Adrenal gland (tissue), 12 donors: Measurements from ENCODE around the gene IFNG. TPM values are rescaled to one million over a fixed set of nuclear protein-coding genes. Genes with fewer than 3 reads are reported as not detected.

Experiments used
- DNase-seq, 7 donors: peaks; one replicate each; pipeline ENCODE4 v3.0.0-alpha.2; 2019 to 2020
- H3K27ac ChIP-seq, 5 donors: fragments of 200-600 bp; sonication (generic) in 4 of 5; 1 replicate in 3 of 5; 2 replicates in 2 of 5; pipeline versions ENCODE4 v1.5.1 to v1.8.0; 2016 to 2020; ENCODE audit warnings: mild to moderate bottlenecking in 1 of 5
- H3K27me3 ChIP-seq: fragments of 200-600 bp; 2 replicates; pipeline ENCODE4 v1.8.0; 2021
- H3K36me3 ChIP-seq, 2 donors: fragments of 200-600 bp; replicated peaks in 1 of 2; 1 replicate in 1 of 2; 2 replicates in 1 of 2; pipeline versions ENCODE4 v1.5.1 to v1.8.0; 2018 to 2022
- H3K4me1 ChIP-seq, 2 donors: fragments of 200-600 bp; replicated peaks in 1 of 2; 1 replicate in 1 of 2; 2 replicates in 1 of 2; pipeline versions ENCODE4 v1.5.1 to v1.8.0; 2018 to 2021
- H3K4me3 ChIP-seq, 4 donors: fragments of 200-600 bp; sonication (generic) in 3 of 4; one replicate each; pipeline ENCODE4 v1.5.1; 2016 to 2018
- H3K9me3 ChIP-seq, 3 donors: fragments of 200-600 bp; sonication (generic) in 1 of 3; replicated peaks in 1 of 3; 1 replicate in 2 of 3; 2 replicates in 1 of 3; pipeline versions ENCODE4 v1.5.1 to v1.8.0; 2016 to 2021
- POLR2A ChIP-seq, 2 donors: fragments of 450-650 bp; IDR thresholded peaks; one replicate each; pipeline ENCODE4 v1.6.1; 2017; ENCODE audit warnings: antibody characterized with exemption in 2 of 2, mild to moderate bottlenecking in 2 of 2, moderate library complexity in 1 of 2
- WGBS, 4 donors: extraction: QIAGEN DNeasy Blood & Tissue Kit in 2 of 4; methylation state at CpG; one replicate each; pipeline versions ENCODE4 v1.1.5 to v1.1.7; 2013 to 2017; 5-methylcytosine and 5-hydroxymethylcytosine counted together
- intact Hi-C, 2 donors: fragments of 100-400 bp; cut with DNase I; formaldehyde crosslinking; loops; one replicate each; pipeline versions ENCODE4 v1.14.1 to v1.15.0; 2022 to 2023
- polyA plus RNA-seq, 3 donors: library from polyadenylated mRNA; stranded (reverse); fragments of 200-250 nt in 2 of 3; fragments of 350-450 nt in 1 of 3; fragmentation: Illumina TruSeq in 1 of 3; extraction: RNeasy Lipid Tissue Mini Kit (QIAGEN cat#74804) in 1 of 3; gene quantifications; one replicate each; pipeline ENCODE4 v1.2.3, GENCODE V29; 2013 to 2014
- total RNA-seq, 9 donors: library from RNA; depleted of rRNA in 4 of 9; stranded (reverse); fragments of >200 nt in 4 of 9; fragments of 120-200 nt in 1 of 9; fragmentation: NEBNext Ultra II Directional in 1 of 9; extraction: Animal tissue kit (Norgen Biotek cat#: 25700) in 1 of 9; gene quantifications; one replicate each; pipeline versions ENCODE4 v1.1.0 to v1.2.4, GENCODE V29; 2013 to 2023
- TF ChIP-seq, protein P1 (sequence below), 6 experiments: fragments of 450-650 bp in 4 of 6; fragments of 200-600 bp in 2 of 6; sonication (generic) in 1 of 6; IDR thresholded peaks; 1 replicate in 5 of 6; 2 replicates in 1 of 6; pipeline versions ENCODE4 v1.5.1 to v1.8.0; 2016 to 2021; ENCODE audit warnings: antibody characterized with exemption in 6 of 6, mild to moderate bottlenecking in 2 of 6, moderate library complexity in 1 of 6
- donor health status: healthy with polysubstance abuse.
- donor health status: Bipolar disorder and iron deficiency.
- donor health status: DM: yes; HTN: yes; CAD: no.
- donor health status: DM: no; HTN: no; CAD: no.
- donor health status: DM: no; HTN: no; CAD: no.
- donor health status: DM: yes; HTN: yes; CAD: no.

IFNG gene
- total and polyA plus RNA-seq, 12 donors: 0.29 to 0.47 (median 0.46) TPM; not detected in 9

GRCh38 chr12:68178774-68179439, 19.4 kb upstream of the IFNG start:
- Histone ChIP-seq H3K4me3 (no peak overlapping the region), H3K4me1 (no peaks in the 10 kb centered on the region), H3K9me3 (no peaks in the 10 kb centered on the region), H3K36me3 (no peaks in the 10 kb centered on the region), H3K27ac (no peak overlapping the region), H3K27me3 (no peaks in the 10 kb centered on the region)
- intact Hi-C loops: no loop called here
- DNase-seq: no peak
- TF ChIP-seq, protein P1, sequence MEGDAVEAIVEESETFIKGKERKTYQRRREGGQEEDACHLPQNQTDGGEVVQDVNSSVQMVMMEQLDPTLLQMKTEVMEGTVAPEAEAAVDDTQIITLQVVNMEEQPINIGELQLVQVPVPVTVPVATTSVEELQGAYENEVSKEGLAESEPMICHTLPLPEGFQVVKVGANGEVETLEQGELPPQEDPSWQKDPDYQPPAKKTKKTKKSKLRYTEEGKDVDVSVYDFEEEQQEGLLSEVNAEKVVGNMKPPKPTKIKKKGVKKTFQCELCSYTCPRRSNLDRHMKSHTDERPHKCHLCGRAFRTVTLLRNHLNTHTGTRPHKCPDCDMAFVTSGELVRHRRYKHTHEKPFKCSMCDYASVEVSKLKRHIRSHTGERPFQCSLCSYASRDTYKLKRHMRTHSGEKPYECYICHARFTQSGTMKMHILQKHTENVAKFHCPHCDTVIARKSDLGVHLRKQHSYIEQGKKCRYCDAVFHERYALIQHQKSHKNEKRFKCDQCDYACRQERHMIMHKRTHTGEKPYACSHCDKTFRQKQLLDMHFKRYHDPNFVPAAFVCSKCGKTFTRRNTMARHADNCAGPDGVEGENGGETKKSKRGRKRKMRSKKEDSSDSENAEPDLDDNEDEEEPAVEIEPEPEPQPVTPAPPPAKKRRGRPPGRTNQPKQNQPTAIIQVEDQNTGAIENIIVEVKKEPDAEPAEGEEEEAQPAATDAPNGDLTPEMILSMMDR (IDR thresholded peaks at IDR 0.05): no peak
- TF ChIP-seq POLR2A (IDR thresholded peaks at IDR 0.05): no peak
- 52 to 68% (median 62%) methylated on average over 3 of the region's 3 CpGs for WGBS, 4 donors

DNA sequence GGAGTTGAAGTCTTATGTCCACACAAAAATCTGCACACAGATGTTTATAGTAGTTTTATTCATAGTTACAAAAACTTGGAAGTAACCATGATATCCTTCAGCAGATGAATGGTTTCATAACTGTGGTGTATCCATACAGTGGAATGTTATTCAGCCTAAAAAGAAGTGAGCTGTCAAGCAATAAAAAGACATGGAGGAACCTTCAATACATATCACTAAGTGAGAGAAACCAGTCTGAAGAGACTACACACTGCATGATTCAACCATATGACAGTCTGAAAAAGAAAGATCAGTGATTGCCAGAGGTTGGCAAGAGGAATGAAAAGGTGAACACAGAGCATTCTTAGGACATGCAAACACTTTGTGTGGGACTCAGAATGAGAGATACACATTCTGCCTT, 18.6 kb upstream of the IFNG start:
- Histone ChIP-seq H3K27ac (no peak overlapping the region), H3K36me3 (no peaks in the 10 kb centered on the region), H3K27me3 (no peaks in the 10 kb centered on the region), H3K4me1 (no peaks in the 10 kb centered on the region), H3K4me3 (no peak overlapping the region), H3K9me3 (no peaks in the 10 kb centered on the region)
- no peak for DNase-seq
- intact Hi-C loops: no loop called here
- TF ChIP-seq POLR2A (IDR thresholded peaks at IDR 0.05): no peak
- TF ChIP-seq, protein P1 (IDR thresholded peaks at IDR 0.05): no peak

DNA sequence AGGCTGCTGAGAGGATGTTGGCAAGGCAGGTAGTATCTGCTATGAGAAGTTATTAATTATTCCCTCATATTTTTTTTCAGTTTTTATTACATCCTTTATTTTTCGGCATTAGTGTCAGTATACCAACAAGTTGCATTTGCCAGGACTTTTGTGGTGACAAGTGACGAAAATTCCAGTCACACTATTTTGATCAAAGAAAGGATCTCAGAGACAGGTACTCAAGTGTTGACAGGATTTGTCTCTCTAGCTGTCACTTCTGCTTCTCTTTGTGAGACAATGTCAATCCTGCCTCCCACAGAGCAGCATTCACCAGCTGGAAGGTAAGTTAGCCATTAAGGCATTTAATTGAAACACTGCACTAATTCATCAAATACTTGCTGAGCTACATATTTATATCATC, 18.0 kb upstream of the IFNG start:
- 69 to 89% (median 81%) methylated on average over 2 of the region's 2 CpGs for WGBS, 4 donors
- DNase-seq: no peak
- Histone ChIP-seq H3K36me3 (no peaks in the 10 kb centered on the region), H3K27me3 (no peaks in the 10 kb centered on the region), H3K4me3 (no peak overlapping the region), H3K4me1 (no peaks in the 10 kb centered on the region), H3K9me3 (no peaks in the 10 kb centered on the region), H3K27ac (no peak overlapping the region)
- no peak for TF ChIP-seq POLR2A (IDR thresholded peaks at IDR 0.05)
- TF ChIP-seq, protein P1 (IDR thresholded peaks at IDR 0.05): no peak
- intact Hi-C loops: no loop called here

DNA sequence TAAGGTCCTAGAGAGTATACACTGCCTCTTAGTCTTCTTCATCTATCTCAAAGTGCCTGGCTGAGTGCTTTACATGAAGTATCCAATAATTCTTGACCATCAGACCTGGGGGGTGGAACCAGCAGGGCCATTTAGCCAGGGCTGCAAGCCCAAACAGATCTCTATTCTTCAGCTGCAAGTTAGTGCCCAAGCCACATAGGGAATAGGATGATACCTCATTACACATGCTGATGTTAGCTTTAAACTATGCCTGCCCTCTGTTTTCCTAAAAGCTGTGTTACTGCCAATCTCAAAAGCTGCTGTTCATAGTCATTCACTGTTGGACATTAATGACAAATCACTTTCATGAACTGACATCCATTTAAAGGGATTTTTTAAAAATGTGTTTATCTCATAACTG, 16.7 kb upstream of the IFNG start:
- Histone ChIP-seq H3K4me3 (no peak overlapping the region), H3K27me3 (no peaks in the 10 kb centered on the region), H3K36me3 (no peaks in the 10 kb centered on the region), H3K4me1 (no peaks in the 10 kb centered on the region), H3K9me3 (no peaks in the 10 kb centered on the region), H3K27ac (no peak overlapping the region)
- TF ChIP-seq, protein P1 (IDR thresholded peaks at IDR 0.05): no peak
- TF ChIP-seq POLR2A (IDR thresholded peaks at IDR 0.05): no peak
- intact Hi-C loops: no loop called here
- no peak for DNase-seq
